Measurements from ENCODE around the gene EFEMP2.
"Not testable (repeated sequence)": the region's sequence is repeated elsewhere in the genome, so short reads cannot be mapped to it uniquely, and the experiment has no call there.

The EFEMP2 gene

DNA sequence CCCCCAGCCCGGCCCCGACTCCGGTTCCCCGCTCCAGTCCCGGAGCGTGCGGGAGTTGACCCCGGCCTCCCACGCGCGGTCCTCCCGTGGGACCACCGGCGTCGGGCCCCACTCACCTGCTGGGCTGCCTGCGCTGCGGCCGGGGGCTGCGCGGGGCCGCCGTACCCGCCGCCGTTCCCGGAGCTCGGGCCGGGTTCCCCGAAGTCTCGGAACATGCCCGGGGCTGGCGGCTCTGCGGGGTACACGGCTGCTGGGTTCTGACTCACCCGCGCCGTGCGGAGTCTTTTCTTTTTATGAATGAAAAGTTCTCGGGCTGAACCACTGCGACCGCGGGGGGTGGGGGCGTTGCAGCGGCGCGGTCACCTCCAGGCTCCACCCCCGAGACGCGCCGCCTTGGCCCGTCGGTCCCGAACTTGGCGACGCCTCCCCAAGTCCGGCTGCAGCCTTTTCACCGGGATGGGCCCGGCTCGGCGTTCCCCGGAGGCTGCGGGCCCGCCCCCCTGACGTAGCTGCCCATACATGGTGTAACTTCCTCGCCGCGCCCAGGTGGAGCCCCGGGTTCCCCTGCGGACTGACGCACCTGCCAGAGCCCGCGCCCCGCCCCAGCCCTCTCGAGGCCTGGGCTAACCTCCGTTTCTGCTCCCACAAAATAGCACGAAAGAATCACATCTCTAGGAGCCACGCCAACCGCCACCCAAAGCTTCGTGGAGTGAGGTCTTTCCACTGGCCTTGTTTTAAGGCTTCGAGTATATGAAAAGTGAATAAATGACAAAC, 27.7 kb upstream of the EFEMP2 start, which contains the start of gene FOSL1:
Gene FOSL1, minus strand, starts transcription at position 264 of the 774 bp plus-strand sequence. Its CDS starts 49 bp downstream, at position 215.
- DNase-seq (ENCODE audit: low read depth in 2 of 2, low spot score in 1 of 2) = peak; percentile 81 to 91

DNA sequence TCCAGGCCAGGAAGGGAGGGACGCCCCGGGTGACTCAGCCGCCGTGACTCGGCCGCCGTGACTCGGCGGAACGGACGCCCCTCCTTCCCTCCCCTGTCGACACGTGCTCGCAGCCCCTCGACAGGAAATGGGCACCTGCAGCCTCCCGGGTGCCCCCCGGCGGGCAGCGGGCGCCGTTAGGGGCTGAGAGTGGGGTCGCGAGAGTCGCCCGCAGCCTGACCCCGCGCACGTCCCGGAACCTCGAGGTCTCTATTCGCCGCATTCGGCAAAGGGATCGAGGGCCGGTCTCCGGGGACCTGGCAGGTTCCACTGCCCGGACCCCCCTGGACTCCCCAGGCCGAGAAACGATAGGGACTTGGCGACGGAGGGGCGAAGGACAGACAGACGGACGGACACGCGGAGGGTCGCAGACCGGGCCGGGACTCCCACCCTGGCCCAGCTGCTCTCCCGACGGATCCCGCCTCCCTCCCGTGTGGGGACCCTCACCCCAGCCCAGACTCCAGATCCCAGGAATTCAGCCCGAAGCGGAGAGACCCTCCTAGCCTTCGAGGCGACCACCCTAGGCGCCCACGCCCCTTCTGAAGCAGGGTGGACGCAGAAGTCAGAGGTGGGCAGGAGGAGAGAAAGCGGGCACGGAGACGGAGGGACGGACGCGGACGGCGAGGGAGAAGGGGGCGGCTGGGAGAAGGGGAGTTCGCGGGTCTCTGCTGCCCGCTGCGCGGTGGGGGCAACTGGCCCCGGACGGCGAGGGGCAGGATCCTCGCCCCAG, 26.9 kb upstream of the EFEMP2 start:
- peak; percentile 45 to 65 for DNase-seq (ENCODE audit: low read depth in 2 of 2, low spot score in 1 of 2)

DNA sequence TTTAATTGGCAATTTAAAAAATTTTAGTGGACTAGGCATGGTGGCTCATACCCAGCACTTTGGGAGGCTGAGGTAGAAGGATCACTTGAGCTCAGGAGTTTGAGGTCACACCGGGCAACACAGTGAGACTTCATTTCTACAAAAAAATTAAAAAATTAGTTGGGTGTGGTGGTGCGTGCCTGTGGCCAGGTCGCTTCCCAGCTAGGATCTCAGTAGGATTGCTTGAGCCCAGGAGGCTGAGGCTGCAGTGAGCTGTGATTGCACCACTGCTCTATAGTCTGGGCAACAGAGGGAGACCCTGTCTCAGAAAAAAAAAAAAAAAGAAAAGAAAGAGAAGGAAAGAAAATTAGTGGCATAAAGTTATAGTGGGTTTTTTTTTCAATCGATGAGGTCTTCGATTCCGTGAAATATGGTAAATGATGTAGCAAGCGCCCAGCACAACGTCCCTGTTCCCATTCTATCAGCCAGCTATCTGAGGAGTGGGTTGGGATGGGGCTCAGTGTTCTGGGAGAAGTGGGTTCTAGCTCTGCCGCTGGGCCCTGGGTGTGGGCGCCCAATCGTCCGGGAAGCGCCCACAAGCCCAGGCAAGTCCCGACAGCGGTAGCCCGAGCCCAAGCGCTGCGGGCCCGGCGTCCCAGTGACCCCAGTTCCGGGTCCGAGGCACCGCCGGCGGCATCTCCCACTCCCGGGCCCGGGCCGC, 26.2 kb upstream of the EFEMP2 start:
- no peak for DNase-seq (ENCODE audit: low read depth in 2 of 2, low spot score in 1 of 2)

DNA sequence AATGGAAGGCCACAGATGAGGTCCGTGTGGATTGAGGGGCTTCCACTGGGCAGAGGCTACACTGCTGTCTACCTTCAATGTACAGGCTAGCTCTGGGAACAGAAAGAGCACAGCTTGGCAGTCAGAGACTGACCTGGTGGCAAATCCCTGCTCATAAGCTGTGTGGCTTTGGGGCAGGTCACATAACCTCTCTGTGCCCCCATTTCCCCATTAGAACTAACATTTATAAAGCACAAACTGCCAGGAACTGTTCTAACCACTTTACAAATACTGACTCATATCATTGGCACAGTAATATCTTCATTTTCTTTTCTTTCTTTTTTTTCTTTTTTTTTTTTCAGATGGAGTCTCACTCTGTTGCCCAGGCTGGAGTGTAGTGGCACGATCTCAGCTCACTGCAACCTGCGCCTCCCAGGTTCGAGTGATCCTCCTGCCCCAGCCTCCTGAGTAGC, 24.4 kb upstream of the EFEMP2 start:
- no peak for DNase-seq (ENCODE audit: low read depth in 2 of 2, low spot score in 1 of 2)

DNA sequence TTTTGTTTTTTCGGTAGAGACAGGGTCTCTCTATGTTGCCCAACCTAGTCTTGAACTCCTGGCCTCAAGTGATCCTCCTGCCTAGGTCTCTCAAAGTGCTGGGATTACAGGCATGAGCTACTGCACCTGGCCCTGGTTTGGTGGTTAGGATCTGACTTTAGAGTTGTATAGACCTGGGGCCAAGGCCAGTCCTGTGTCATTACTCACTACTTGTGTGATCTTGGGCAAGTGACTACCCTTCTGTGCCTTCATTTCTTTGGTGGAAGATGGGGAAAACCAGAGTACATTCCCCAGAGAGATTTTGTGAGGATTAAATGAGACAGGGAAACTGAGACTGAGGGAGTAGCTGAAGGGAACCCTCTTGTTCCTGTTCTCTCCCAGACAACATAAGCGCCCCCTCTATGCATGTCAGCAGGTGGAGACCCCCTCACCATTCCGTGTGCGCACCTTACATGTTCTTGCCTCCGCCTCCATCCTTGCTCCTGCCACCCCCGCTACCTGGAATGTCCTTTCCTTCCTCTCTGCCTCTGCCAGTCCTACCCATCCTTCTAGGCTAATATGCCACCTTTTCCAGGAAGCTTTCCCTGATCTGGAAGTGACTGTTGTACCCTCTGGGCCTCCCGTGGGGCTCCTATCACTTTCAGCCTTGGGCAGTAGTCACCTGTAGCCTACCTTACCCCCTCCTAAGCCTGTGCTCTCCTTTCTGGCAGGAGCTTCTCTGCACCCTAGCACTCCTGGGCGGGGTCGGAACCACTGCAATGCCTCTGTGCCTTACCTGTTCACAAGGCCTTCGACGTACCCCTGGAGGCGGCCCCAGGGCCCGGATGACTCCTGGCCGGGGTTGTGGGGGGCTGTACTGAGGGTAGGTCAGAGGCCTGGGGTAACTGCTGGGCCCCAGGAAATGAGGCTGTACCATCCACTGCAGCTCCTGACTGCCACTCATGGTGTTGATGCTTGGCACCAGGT, 23.7 kb upstream of the EFEMP2 start:
- no peak for DNase-seq (ENCODE audit: low read depth in 2 of 2, low spot score in 1 of 2)

DNA sequence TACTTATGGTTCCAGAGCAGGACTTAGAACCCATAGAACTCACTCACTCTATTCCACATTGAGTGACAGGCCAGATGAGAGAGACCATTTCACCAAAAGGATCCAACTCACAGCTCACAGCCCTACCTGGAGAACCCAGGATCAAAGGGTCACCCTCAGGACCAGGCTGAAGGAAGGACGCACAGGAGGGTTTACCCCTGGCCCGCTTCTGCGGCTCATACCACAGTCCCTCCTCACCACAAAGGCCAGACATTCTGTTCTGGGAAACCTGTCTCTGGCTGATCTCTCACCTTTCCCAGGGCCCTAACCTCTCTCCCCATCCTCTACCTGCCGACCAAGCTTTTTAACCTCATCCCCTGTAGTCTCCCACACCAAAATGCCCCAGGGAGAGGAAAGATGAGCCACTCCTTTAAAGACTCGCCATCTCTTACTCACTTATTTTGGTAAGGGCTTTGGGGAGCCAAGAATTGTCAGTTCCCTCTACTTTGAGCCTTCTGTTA, 22.9 kb upstream of the EFEMP2 start:
- DNase-seq (ENCODE audit: low read depth in 2 of 2, low spot score in 1 of 2) = no peak

DNA sequence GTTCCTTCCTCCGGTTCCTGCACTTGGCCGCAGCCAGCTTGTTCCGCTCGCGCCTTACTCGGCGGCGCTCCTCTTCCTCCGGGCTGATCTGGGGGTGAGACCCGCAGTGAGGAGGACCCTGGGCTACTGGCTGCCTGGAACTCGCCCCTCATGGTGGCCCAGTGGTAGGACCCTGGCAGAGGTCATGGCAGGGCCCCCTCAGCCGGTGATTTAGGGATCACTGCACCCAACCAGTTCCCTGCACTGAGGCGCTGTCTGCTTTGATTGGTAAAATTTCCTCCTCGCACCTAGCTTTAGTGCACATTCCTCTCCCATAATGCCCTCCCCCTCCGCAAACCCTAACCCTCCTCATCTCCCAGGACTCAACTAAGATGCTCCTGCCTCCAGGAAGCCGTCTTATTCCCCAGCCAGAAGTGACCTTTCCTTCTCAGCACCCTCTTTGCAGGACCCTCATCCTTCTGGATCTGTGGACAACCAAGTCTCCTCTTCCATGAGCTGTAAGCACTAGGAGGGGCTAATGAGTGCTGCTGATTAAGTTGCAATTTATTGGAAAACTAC, 21.5 kb upstream of the EFEMP2 start:
- DNase-seq (ENCODE audit: low read depth in 2 of 2, low spot score in 1 of 2) = no peak

DNA sequence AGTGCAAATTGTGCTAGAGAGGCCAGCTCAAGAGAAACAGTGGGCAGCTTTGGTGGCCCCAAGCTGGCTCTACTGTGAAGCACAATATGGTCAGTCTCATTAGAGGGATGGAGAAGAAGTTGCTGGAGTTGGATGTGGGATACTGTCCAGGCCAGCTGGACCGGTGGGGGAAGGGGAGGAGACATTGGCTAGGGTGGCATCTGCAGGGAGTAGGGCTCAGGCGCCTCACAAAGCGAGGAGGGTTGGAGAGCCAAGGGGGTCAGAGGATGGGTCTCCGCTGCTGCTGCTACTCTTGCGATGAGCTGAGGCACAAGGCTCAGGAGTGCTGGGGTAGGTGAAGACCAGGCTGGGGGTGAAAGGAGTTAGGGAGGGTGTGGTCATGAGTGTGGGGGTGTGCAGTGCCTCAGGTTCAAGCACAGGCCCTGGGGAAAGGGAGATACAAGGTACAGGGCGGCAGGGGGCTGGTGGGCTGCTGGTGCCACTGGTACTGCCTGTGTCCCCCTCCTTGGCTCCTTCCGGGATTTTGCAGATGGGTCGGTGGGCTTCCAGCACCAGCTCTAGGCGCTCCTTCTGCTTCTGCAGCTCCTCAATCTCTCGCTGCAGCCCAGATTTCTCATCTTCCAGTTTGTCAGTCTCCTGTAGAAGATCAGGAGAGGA, 20.2 kb upstream of the EFEMP2 start:
- DNase-seq (ENCODE audit: low read depth in 2 of 2, low spot score in 1 of 2) = no peak

DNA sequence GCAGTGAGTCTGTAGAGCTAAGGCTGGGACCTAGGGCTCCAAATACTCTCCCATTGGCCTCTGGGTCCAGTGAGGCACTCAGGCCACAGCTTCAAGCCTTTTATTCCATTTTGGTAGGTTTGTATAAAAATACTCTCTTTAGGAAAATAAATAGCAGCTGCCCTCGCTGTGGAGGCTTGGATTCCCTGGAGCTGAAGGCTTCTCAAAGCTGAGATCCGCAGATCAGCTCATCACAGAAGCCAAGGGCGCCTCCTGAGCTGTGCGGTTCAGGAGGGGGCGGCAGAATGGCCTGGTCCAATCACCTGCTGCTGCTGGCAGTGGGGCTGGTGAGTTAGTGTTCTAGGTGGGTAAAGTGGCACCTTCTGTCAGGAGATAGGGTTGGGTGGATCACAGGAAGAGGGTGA, 19.5 kb upstream of the EFEMP2 start:
- DNase-seq (ENCODE audit: low read depth in 2 of 2, low spot score in 1 of 2) = not testable (repeated sequence)

DNA sequence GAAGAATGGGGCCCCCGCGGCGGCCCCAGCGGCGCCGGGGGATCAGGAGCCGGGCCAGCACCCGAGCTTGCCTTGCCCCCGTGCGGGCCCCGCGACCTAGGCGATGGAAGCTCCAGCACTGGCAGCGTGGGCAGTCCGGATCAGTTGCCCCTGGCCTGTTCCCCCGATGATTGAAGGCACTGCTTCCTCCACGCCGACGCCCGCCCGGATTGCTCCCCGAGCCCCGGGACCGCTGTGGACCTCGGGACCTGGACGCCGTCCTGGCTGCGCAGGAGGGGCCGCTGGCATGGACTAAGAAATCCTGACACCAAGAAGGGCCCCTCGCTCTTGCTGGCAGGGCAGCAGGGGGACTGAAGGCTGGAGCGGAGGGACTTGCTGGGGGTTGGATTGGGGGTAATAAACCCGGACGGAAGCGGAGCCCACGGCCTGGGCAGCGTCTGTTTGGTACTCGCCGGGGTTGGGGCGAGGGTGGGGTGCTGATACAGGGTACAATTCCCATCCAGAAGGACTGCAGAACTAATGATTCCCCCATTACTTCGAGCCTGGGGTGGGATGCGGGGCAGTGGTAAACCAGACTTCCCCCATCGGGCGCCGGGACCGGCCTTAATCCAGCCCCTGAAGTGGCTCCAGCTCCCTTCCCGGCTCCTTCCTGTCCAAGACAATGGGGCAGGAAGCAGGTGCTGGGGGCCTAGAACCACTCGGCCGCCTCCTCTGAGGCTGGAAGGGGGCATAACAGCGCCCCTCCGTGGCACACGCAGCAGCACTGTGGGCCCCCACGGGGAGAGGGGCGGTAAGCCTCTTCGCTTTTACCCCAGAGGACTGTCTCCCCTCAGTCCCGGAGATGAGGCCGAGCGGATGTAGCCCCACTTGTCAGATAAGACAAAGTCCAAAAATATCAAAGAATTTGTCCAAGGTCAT, 18.9 kb upstream of the EFEMP2 start:
- no peak for DNase-seq (ENCODE audit: low read depth in 2 of 2, low spot score in 1 of 2)

DNA sequence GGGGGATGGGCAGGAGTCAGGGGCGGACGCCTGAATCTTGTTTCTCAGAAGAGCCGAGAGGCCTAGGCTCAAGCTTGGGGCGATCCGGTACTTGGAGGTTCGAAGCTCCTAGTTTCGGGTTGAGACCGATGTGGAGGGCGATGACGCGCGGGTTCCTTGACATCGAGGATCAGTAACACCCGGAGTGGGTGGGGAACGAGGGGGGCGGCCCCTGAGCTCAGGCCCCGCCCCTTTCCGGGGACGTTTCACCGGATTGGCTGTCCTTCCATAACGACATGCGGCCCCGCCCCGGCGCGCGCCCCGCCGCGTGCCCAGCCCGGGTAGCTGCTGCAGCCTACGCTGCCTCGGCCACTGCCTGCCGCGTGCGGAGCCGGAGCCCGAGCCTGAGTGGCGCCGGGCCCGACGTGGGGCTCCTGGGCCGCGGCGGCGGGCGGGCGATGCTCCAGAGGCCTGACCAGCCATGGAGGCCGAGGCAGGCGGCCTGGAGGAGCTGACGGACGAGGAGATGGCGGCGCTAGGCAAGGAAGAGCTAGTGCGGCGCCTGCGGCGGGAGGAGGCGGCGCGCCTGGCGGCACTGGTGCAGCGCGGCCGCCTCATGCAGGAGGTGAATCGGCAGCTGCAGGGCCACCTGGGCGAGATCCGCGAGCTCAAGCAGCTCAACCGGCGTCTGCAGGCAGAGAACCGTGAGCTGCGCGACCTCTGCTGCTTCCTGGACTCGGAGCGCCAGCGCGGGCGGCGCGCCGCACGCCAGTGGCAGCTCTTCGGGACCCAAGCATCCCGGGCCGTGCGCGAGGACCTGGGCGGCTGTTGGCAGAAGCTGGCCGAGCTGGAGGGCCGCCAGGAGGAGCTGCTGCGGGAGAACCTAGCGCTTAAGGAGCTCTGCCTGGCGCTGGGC, 18.0 kb upstream of the EFEMP2 start, which contains the start of gene CCDC85B:
Gene CCDC85B, plus strand, starts transcription at position 350 of the 895 bp plus-strand sequence. Its CDS starts 111 bp downstream, at position 461.
- peak; percentile 94 to 99 for DNase-seq (ENCODE audit: low read depth in 2 of 2, low spot score in 1 of 2)

DNA sequence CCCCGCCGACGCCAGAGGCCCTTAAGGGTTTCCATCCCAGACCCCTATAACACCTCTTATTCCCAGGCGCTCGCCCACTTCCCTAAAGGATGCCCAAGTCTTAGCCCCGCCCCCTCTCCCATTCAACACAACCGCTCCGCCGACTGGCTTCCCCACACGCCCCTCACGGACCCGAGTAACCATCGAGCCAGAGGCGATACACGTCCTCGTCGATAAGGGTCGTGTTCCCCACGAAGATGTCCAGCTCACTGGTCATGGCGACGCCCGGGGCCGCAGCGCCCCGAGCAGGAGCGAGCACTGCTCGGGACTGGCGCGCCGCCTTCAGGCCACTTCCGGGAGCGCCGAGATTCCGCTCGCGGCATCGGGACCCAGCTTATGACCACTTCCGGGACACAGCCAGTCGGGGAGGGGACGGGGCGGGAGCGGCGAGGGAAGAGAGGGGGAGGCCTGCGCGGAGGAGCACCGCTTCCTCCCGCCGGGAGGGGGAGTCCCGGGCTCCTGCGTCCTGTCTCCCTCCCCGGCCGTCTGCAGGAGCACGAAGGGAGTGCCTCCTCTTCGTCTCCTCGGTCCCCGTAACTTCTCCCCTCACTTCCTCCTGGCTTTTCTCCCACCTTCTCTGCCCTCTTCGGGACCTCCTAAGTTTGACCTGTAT, 15.7 kb upstream of the EFEMP2 start, which contains the start of gene FIBP:
Gene FIBP, minus strand, starts transcription at position 309 of the 652 bp plus-strand sequence. Its CDS starts 53 bp downstream, at position 256.
- peak; percentile 84 to 91 for DNase-seq (ENCODE audit: low read depth in 2 of 2, low spot score in 1 of 2)

DNA sequence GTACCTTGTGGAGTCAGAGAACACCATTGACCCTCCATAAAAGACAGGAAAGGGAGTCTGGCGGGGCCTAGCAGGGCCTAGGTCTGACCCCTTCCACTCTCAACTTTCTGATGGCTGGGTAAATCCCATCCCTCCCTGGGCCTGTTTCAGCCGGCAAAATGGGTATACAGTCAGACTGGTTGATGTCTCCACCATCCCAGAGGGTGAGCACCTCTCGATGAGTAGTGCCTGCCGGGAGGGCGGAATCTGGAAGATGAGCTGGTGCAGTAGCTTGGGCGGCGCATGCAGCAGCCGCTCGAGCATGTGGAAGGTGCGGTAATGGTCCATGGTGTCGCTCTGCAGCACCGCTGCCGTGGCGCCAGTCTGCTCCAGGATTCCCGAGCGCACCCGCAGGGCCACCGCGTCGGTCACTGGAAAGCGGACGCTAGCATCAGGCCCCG, 15.1 kb upstream of the EFEMP2 start:
- no peak for DNase-seq (ENCODE audit: low read depth in 2 of 2, low spot score in 1 of 2)

DNA sequence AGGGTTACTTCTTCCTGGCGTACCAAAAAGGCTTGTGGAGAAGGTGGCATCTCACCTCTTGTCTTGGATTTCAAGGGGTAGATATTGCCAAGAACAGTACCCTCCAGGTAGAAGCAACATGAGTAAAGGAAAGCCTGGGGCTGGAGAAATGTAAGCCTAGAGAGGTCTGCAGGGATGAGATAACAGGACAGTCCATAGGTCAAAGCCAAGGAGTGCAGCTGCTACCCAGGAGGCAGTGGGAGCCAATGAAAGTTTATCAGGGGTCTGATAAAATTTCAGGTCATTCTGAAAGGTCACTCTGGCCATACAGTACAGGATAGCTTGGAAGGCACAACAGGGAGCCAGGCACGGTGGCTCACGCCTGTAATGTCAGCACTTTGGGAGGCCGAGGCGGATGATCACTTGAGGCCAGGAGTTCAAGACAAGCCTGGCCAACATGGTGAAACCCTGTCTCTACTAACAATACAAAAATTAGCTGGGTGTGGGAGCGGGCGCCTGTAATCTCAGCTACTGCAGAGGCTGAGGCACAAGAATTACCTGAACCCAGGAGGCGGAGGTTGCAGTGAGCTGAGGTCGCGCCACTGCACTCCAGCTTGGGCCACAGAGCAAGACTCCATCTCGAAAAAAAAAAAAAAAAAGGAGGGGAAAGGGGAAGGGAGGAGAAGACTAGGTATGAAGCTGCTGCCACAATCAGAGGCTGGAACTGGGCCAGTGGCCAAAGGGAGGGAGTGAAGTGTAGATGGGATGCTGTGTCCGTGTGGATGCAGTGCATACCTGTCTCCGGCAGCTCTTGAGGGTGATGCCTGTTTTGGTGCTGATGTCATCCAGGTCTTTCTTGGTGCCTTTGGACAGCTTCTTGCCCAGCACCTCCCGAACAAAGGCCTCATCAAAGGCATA, 14.5 kb upstream of the EFEMP2 start:
- DNase-seq (ENCODE audit: low read depth in 2 of 2, low spot score in 1 of 2) = no peak

DNA sequence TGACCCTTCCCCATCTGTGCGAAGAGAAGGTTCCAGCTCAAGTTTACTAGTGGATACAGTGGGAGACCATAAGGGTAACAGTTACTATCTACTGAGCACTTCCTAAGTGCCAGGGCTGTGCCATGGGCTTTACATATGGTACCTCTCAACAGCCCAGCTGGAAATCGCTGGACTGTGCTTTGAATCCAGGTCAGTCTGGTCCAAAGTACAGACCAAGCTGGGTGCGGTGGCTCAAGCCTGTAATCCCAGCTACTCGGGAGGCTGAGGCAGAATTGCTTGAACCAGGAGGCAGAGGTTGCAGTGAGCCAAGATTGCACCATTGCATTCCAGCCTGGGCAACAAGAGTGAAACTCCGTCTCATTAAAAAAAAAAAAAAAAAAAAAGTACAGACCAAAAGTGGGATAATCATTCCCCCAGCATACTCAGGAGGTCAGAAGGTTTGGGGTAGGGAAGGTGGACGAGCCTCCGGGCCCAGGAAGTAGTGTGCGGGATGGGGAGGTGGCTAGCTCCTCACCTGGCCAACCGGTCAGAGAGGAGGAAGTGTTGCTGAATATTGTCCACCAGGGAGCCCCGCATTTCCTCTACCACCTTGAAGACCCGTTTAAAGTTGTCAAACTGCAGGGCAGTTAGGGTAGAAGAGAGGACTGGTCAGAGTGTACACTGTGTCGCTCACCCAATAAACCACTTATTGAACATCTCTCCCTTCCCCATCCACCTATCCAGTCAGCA, 13.4 kb upstream of the EFEMP2 start:
- DNase-seq (ENCODE audit: low read depth in 2 of 2, low spot score in 1 of 2) = no peak

Data from stimulated activated CD8-positive, alpha-beta memory T cell treated with anti-CD3 and anti-CD28 coated beads, Interleukin-4, amount 100 ng/mL, for 4 hours (primary cell).